GM23338 (cell line): ENCODE results near the gene MFRP.

Experiments
- CREB1 ChIP-seq: fragments of 250-450 bp; sonication (Bioruptor Pico); IDR thresholded peaks from 2 replicates; pipeline ENCODE4 v1.5.0; 2020; ENCODE audit warnings: low read depth, mild to moderate bottlenecking, moderate library complexity
- EZH2 ChIP-seq: fragments of 200-600 bp; sonication (generic); IDR thresholded peaks from one replicate; pipeline ENCODE4 v1.8.0; 2017; ENCODE audit warnings: antibody characterized with exemption, mild to moderate bottlenecking, low read depth; ENCODE audit not compliant: unreplicated experiment
- EZH2phosphoT487 ChIP-seq: fragments of 200-600 bp; sonication (generic); IDR thresholded peaks from one replicate; pipeline ENCODE4 v1.8.1; 2018; ENCODE audit warnings: antibody characterized with exemption; ENCODE audit not compliant: unreplicated experiment
- JUNB ChIP-seq: IDR thresholded peaks from one replicate; pipeline ENCODE4 v1.6.1; 2016; ENCODE audit warnings: antibody characterized with exemption; ENCODE audit not compliant: unreplicated experiment
- NANOG ChIP-seq: IDR thresholded peaks from 2 replicates; pipeline ENCODE4 v1.6.1; 2016; ENCODE audit warnings: antibody characterized with exemption, borderline replicate concordance
- POLR2AphosphoS5 ChIP-seq: IDR thresholded peaks from 2 replicates; pipeline ENCODE4 v1.6.1; 2016; ENCODE audit warnings: antibody characterized with exemption, low read depth
- STAT1 ChIP-seq: IDR thresholded peaks from one replicate; pipeline ENCODE4 v1.6.1; 2016; ENCODE audit warnings: antibody characterized with exemption; ENCODE audit not compliant: unreplicated experiment
- ZNF114 ChIP-seq: fragments of 250-450 bp; sonication (Bioruptor Pico); IDR thresholded peaks from 2 replicates; pipeline ENCODE4 v1.5.0; 2020; ENCODE audit warnings: mild to moderate bottlenecking, moderate library complexity
- ZNF331 ChIP-seq: fragments of 250-450 bp; sonication (Bioruptor Pico); IDR thresholded peaks from 2 replicates; pipeline ENCODE4 v1.5.0; 2020; ENCODE audit warnings: low read depth, mild to moderate bottlenecking, moderate library complexity
- TF ChIP-seq, protein P1 (sequence below), 2 experiments: fragments of 200-600 bp in 1 of 2; sonication (generic) in 1 of 2; conservative IDR thresholded peaks; 2 replicates each; pipeline versions ENCODE4 v1.5.1 to v1.6.1; 2016 to 2017; ENCODE audit warnings: antibody characterized with exemption in 2 of 2, low read depth in 2 of 2, mild to moderate bottlenecking in 2 of 2, moderate library complexity in 1 of 2
- TF ChIP-seq, protein P2 (sequence below): IDR thresholded peaks from one replicate; pipeline ENCODE4 v1.6.1; 2018; ENCODE audit warnings: antibody characterized with exemption; ENCODE audit not compliant: unreplicated experiment
- TF ChIP-seq, protein P3 (sequence below): IDR thresholded peaks from 2 replicates; pipeline ENCODE4 v1.6.1; 2016; ENCODE audit warnings: antibody characterized with exemption
- TF ChIP-seq, protein P4 (sequence below): fragments of 250-450 bp; sonication (Bioruptor Pico); IDR thresholded peaks from 2 replicates; pipeline ENCODE4 v1.5.0; 2020; ENCODE audit warnings: mild to moderate bottlenecking, moderate library complexity

DNA sequence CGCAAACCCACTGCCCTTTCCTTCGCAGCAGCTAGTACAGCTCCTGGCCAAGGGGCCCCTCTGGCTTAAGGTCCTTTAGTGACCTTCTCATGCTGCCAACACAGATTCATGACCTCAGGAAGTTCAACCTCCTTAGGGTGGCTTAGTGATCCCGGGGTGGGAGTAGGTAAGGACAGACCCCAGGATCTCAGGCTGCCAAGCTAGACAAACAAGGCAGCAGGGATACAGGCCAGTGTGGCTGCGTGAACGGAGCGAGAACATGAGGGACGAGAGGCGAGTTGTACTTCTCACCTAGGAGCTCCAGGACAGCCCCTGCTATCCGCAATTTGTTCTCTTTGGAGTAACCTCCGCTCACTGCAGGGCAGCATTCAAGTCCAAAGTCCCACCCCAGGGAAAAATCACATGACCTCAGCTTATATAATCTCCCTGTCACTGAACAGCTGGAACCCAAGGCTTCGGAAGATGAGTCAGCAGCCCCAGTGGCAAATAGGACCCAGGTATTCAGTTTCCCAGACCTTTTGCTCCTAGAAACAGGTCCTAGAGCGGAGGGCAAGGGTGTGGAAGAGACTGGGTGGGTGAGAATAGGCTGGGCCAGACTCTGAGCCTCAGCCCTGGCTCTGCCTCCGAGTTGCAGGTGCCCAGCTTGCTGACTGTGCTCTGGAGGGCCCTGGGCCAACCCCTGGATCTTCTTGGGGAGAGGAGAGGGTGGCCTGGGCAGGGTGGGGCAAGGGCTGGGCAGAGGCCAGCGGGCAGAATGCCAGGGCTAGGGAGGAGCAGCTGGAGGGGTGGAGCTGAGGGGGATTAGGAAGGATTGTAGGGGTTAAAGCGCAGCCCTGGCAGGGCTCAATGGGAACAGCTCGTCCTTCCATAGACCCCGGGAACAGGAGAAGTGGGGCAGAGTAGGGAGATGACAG, 21.9 kb upstream of the MFRP start:
- TF ChIP-seq CREB1 (CRISPR knock-in tag) (no peak), POLR2AphosphoS5 (no peak), EZH2phosphoT487 (no peak), STAT1 (no peak), EZH2 (no peak), JUNB (no peak), NANOG (no peak), ZNF114 (CRISPR knock-in tag) (no peak), ZNF331 (no peak)
- TF ChIP-seq, protein P1, sequence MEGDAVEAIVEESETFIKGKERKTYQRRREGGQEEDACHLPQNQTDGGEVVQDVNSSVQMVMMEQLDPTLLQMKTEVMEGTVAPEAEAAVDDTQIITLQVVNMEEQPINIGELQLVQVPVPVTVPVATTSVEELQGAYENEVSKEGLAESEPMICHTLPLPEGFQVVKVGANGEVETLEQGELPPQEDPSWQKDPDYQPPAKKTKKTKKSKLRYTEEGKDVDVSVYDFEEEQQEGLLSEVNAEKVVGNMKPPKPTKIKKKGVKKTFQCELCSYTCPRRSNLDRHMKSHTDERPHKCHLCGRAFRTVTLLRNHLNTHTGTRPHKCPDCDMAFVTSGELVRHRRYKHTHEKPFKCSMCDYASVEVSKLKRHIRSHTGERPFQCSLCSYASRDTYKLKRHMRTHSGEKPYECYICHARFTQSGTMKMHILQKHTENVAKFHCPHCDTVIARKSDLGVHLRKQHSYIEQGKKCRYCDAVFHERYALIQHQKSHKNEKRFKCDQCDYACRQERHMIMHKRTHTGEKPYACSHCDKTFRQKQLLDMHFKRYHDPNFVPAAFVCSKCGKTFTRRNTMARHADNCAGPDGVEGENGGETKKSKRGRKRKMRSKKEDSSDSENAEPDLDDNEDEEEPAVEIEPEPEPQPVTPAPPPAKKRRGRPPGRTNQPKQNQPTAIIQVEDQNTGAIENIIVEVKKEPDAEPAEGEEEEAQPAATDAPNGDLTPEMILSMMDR (conservative IDR thresholded peaks at IDR 0.05; ENCODE audit: low read depth in 2 of 2), result no peak
- TF ChIP-seq, protein P2, sequence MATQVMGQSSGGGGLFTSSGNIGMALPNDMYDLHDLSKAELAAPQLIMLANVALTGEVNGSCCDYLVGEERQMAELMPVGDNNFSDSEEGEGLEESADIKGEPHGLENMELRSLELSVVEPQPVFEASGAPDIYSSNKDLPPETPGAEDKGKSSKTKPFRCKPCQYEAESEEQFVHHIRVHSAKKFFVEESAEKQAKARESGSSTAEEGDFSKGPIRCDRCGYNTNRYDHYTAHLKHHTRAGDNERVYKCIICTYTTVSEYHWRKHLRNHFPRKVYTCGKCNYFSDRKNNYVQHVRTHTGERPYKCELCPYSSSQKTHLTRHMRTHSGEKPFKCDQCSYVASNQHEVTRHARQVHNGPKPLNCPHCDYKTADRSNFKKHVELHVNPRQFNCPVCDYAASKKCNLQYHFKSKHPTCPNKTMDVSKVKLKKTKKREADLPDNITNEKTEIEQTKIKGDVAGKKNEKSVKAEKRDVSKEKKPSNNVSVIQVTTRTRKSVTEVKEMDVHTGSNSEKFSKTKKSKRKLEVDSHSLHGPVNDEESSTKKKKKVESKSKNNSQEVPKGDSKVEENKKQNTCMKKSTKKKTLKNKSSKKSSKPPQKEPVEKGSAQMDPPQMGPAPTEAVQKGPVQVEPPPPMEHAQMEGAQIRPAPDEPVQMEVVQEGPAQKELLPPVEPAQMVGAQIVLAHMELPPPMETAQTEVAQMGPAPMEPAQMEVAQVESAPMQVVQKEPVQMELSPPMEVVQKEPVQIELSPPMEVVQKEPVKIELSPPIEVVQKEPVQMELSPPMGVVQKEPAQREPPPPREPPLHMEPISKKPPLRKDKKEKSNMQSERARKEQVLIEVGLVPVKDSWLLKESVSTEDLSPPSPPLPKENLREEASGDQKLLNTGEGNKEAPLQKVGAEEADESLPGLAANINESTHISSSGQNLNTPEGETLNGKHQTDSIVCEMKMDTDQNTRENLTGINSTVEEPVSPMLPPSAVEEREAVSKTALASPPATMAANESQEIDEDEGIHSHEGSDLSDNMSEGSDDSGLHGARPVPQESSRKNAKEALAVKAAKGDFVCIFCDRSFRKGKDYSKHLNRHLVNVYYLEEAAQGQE, result no peak
- TF ChIP-seq, protein P3, sequence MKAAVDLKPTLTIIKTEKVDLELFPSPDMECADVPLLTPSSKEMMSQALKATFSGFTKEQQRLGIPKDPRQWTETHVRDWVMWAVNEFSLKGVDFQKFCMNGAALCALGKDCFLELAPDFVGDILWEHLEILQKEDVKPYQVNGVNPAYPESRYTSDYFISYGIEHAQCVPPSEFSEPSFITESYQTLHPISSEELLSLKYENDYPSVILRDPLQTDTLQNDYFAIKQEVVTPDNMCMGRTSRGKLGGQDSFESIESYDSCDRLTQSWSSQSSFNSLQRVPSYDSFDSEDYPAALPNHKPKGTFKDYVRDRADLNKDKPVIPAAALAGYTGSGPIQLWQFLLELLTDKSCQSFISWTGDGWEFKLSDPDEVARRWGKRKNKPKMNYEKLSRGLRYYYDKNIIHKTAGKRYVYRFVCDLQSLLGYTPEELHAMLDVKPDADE, result no peak
- TF ChIP-seq, protein P4, sequence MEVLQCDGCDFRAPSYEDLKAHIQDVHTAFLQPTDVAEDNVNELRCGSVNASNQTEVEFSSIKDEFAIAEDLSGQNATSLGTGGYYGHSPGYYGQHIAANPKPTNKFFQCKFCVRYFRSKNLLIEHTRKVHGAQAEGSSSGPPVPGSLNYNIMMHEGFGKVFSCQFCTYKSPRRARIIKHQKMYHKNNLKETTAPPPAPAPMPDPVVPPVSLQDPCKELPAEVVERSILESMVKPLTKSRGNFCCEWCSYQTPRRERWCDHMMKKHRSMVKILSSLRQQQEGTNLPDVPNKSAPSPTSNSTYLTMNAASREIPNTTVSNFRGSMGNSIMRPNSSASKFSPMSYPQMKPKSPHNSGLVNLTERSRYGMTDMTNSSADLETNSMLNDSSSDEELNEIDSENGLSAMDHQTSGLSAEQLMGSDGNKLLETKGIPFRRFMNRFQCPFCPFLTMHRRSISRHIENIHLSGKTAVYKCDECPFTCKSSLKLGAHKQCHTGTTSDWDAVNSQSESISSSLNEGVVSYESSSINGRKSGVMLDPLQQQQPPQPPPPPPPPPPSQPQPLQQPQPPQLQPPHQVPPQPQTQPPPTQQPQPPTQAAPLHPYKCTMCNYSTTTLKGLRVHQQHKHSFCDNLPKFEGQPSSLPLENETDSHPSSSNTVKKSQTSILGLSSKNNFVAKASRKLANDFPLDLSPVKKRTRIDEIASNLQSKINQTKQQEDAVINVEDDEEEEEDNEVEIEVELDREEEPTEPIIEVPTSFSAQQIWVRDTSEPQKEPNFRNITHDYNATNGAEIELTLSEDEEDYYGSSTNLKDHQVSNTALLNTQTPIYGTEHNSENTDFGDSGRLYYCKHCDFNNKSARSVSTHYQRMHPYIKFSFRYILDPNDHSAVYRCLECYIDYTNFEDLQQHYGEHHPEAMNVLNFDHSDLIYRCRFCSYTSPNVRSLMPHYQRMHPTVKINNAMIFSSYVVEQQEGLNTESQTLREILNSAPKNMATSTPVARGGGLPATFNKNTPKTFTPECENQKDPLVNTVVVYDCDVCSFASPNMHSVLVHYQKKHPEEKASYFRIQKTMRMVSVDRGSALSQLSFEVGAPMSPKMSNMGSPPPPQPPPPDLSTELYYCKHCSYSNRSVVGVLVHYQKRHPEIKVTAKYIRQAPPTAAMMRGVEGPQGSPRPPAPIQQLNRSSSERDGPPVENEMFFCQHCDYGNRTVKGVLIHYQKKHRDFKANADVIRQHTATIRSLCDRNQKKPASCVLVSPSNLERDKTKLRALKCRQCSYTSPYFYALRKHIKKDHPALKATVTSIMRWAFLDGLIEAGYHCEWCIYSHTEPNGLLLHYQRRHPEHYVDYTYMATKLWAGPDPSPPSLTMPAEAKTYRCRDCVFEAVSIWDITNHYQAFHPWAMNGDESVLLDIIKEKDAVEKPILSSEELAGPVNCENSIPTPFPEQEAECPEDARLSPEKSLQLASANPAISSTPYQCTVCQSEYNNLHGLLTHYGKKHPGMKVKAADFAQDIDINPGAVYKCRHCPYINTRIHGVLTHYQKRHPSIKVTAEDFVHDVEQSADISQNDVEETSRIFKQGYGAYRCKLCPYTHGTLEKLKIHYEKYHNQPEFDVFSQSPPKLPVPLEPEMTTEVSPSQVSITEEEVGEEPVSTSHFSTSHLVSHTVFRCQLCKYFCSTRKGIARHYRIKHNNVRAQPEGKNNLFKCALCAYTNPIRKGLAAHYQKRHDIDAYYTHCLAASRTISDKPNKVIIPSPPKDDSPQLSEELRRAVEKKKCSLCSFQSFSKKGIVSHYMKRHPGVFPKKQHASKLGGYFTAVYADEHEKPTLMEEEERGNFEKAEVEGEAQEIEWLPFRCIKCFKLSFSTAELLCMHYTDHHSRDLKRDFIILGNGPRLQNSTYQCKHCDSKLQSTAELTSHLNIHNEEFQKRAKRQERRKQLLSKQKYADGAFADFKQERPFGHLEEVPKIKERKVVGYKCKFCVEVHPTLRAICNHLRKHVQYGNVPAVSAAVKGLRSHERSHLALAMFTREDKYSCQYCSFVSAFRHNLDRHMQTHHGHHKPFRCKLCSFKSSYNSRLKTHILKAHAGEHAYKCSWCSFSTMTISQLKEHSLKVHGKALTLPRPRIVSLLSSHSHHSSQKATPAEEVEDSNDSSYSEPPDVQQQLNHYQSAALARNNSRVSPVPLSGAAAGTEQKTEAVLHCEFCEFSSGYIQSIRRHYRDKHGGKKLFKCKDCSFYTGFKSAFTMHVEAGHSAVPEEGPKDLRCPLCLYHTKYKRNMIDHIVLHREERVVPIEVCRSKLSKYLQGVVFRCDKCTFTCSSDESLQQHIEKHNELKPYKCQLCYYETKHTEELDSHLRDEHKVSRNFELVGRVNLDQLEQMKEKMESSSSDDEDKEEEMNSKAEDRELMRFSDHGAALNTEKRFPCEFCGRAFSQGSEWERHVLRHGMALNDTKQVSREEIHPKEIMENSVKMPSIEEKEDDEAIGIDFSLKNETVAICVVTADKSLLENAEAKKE, result no peak
